H9 (cell line): Measurements from ENCODE around the gene NKPD1. TPM values are rescaled to one million over a fixed set of nuclear protein-coding genes. Genes with fewer than 3 reads are reported as not detected.

ENCODE experiments used
- DNase-seq: peaks from one replicate; pipeline ENCODE4 v3.0.0-alpha.2; 2017
- H2AFZ ChIP-seq: one replicate; pipeline ENCODE4 v1.6.1; 2013; ENCODE audit warnings: mild to moderate bottlenecking, low read length, control low read depth, moderate library complexity
- H2AK5ac ChIP-seq: 2 replicates; pipeline ENCODE4 v1.6.1; 2013; ENCODE audit warnings: low read length, control low read depth, mixed read lengths; ENCODE audit not compliant: insufficient read length
- H2BK120ac ChIP-seq: one replicate; pipeline ENCODE4 v1.6.1; 2013; ENCODE audit warnings: low read depth, mild to moderate bottlenecking, low read length, control low read depth, inconsistent platforms; ENCODE audit not compliant: poor library complexity, severe bottlenecking
- H2BK12ac ChIP-seq: 2 replicates; pipeline ENCODE4 v1.6.1; 2013; ENCODE audit warnings: low read length, control low read depth, mixed read lengths, low read depth; ENCODE audit not compliant: insufficient read length
- H2BK15ac ChIP-seq: 2 replicates; pipeline ENCODE4 v1.6.1; 2013; ENCODE audit warnings: low read depth, low read length, control low read depth
- H2BK20ac ChIP-seq: one replicate; pipeline ENCODE4 v1.6.1; 2013; ENCODE audit warnings: low read depth, mild to moderate bottlenecking, low read length, control low read depth, inconsistent platforms; ENCODE audit not compliant: poor library complexity, severe bottlenecking
- H2BK5ac ChIP-seq: 2 replicates; pipeline ENCODE4 v1.6.1; 2013; ENCODE audit warnings: low read length, control low read depth, mixed read lengths; ENCODE audit not compliant: insufficient read length
- H3K14ac ChIP-seq: 2 replicates; pipeline ENCODE4 v1.6.1; 2013; ENCODE audit warnings: low read length, control low read depth; ENCODE audit not compliant: insufficient read depth
- H3K18ac ChIP-seq: 2 replicates; pipeline ENCODE4 v1.6.1; 2013; ENCODE audit warnings: low read depth, mild to moderate bottlenecking, mixed read lengths, low read length, control low read depth; ENCODE audit not compliant: insufficient read length
- H3K23ac ChIP-seq: 2 replicates; pipeline ENCODE4 v1.6.1; 2013; ENCODE audit warnings: low read length, control low read depth, mixed read lengths, low read depth; ENCODE audit not compliant: insufficient read length
- H3K23me2 ChIP-seq: 2 replicates; pipeline ENCODE4 v1.6.1; 2013; ENCODE audit warnings: low read depth, mild to moderate bottlenecking, mixed read lengths, low read length, control low read depth; ENCODE audit not compliant: insufficient read length, poor library complexity, severe bottlenecking
- H3K27ac ChIP-seq: 2 replicates; pipeline ENCODE4 v1.5.1; 2013; ENCODE audit warnings: low read length, control low read depth, mixed read lengths, low read depth; ENCODE audit not compliant: insufficient read length
- H3K27me3 ChIP-seq: 2 replicates; pipeline ENCODE4 v1.6.1; 2013; ENCODE audit warnings: low read length, control low read depth, inconsistent platforms; ENCODE audit not compliant: insufficient read depth
- H3K4ac ChIP-seq: 2 replicates; pipeline ENCODE4 v1.6.1; 2013; ENCODE audit warnings: low read depth, mild to moderate bottlenecking, control low read depth, inconsistent platforms, low read length, moderate library complexity
- H3K4me1 ChIP-seq: 2 replicates; pipeline ENCODE4 v1.6.1; 2013; ENCODE audit warnings: low read length, control low read depth, inconsistent platforms; ENCODE audit not compliant: insufficient read depth
- H3K4me2 ChIP-seq: 2 replicates; pipeline ENCODE4 v1.6.1; 2013; ENCODE audit warnings: low read length, control low read depth, mixed read lengths; ENCODE audit not compliant: insufficient read length, insufficient read depth
- H3K56ac ChIP-seq: 2 replicates; pipeline ENCODE4 v1.6.1; 2013; ENCODE audit warnings: low read depth, mild to moderate bottlenecking, mixed read lengths, low read length, control low read depth; ENCODE audit not compliant: insufficient read length
- H3K79me1 ChIP-seq: 2 replicates; pipeline ENCODE4 v1.6.1; 2013; ENCODE audit warnings: low read depth, mild to moderate bottlenecking, moderate library complexity, low read length, control low read depth, inconsistent platforms; ENCODE audit not compliant: insufficient read depth, poor library complexity, severe bottlenecking
- H3K79me2 ChIP-seq: 2 replicates; pipeline ENCODE4 v1.6.1; 2013; ENCODE audit warnings: low read length, control low read depth, inconsistent platforms; ENCODE audit not compliant: insufficient read depth
- H3K9ac ChIP-seq: 2 replicates; pipeline ENCODE4 v1.6.1; 2013; ENCODE audit warnings: low read length, control low read depth, mixed read lengths; ENCODE audit not compliant: insufficient read length; ENCODE audit errors: extremely low read depth
- H3K9me3 ChIP-seq: one replicate; pipeline ENCODE4 v1.6.1; 2013; ENCODE audit warnings: low read depth, low read length, inconsistent platforms; ENCODE audit not compliant: control insufficient read depth
- H3T11ph ChIP-seq: one replicate; pipeline ENCODE4 v1.6.1; 2013; ENCODE audit warnings: mild to moderate bottlenecking, low read length, control low read depth, inconsistent platforms
- H4K20me1 ChIP-seq: one replicate; pipeline ENCODE4 v1.6.1; 2013; ENCODE audit not compliant: control insufficient read depth, insufficient read length, insufficient read depth
- H4K5ac ChIP-seq: 2 replicates; pipeline ENCODE4 v1.6.1; 2013; ENCODE audit warnings: low read depth, mild to moderate bottlenecking, mixed read lengths, low read length, control low read depth; ENCODE audit not compliant: insufficient read length
- H4K8ac ChIP-seq: replicated peaks from 2 replicates; pipeline ENCODE4 v1.6.1; 2013; ENCODE audit warnings: low read length, control low read depth, mixed read lengths, low read depth; ENCODE audit not compliant: insufficient read length
- H4K91ac ChIP-seq: 2 replicates; pipeline ENCODE4 v1.6.1; 2013; ENCODE audit warnings: low read depth, mild to moderate bottlenecking, moderate library complexity, mixed read lengths, low read length, control low read depth; ENCODE audit not compliant: insufficient read length
- H3K27ac Mint-ChIP-seq, 3 experiments: 2 replicates in 2 of 3; 3 replicates in 1 of 3; pipeline ENCODE4 v1.8.0; 2020 to 2021; ENCODE audit warnings: mixed read lengths in 3 of 3, mild to moderate bottlenecking in 1 of 3, moderate library complexity in 1 of 3
- H3K27me3 Mint-ChIP-seq: 2 replicates; pipeline ENCODE4 v1.8.0; 2021; ENCODE audit warnings: low read depth, mild to moderate bottlenecking, moderate library complexity, mixed read lengths
- H3K36me3 Mint-ChIP-seq, 3 experiments: 2 replicates in 2 of 3; 3 replicates in 1 of 3; pipeline ENCODE4 v1.8.0; 2020 to 2021; ENCODE audit warnings: low read depth in 3 of 3, mixed read lengths in 3 of 3; ENCODE audit not compliant: insufficient read depth in 1 of 3
- H3K4me1 Mint-ChIP-seq, 2 experiments: 2 replicates each; pipeline ENCODE4 v1.8.0; 2020; ENCODE audit warnings: mixed read lengths in 2 of 2
- H3K4me3 Mint-ChIP-seq, 2 experiments: 2 replicates in 1 of 2; 3 replicates in 1 of 2; pipeline ENCODE4 v1.8.0; 2020 to 2021; ENCODE audit warnings: mild to moderate bottlenecking in 2 of 2, mixed read lengths in 2 of 2, moderate library complexity in 1 of 2
- H3K9me3 Mint-ChIP-seq, 2 experiments: 2 replicates in 1 of 2; 3 replicates in 1 of 2; pipeline ENCODE4 v1.8.0; 2020; ENCODE audit warnings: mild to moderate bottlenecking in 2 of 2, mixed read lengths in 2 of 2, moderate library complexity in 1 of 2
- WGBS: extraction: QIAGEN DNeasy Blood & Tissue Kit; methylation state at CpG from one replicate; pipeline ENCODE4 v1.1.7; 2013; ENCODE audit warnings: missing lambda C conversion rate, low lambda C conversion rate, mixed read lengths; ENCODE audit not compliant: insufficient read length; ENCODE audit errors: extremely low coverage; 5-methylcytosine and 5-hydroxymethylcytosine counted together
- total RNA-seq: library from RNA; stranded (reverse); gene quantifications from 2 replicates; pipeline ENCODE4 v1.2.1, GENCODE V29; 2021
- TF ChIP-seq, protein P1 (sequence below): fragments of 200-600 bp; sonication (generic); conservative IDR thresholded peaks from 3 replicates; pipeline ENCODE4 v1.8.0; 2021; ENCODE audit warnings: antibody characterized with exemption, mild to moderate bottlenecking

The NKPD1 gene
- total RNA-seq, 1 experiment from 2014 or later = 0.17 TPM

GRCh38 chr19:45184115-45184514 is 23.3 kb upstream of the NKPD1 start:
- H3K4me1 Mint-ChIP-seq = peaks cover 2 to 13% of the 10 kb centered on the region in 2 experiments; a peak in 2 of 4 replicates
- Histone ChIP-seq H3K79me1 (no peaks in the 10 kb centered on the region), H2BK5ac (no peak overlapping the region), H3K4me1 (no peaks in the 10 kb centered on the region), H3K18ac (no peak overlapping the region), H3K9ac (no peak overlapping the region), H3K27ac (no peak overlapping the region), H4K91ac (no peak overlapping the region), H3K27me3 (no peaks in the 10 kb centered on the region), H3T11ph (no peak overlapping the region), H2BK20ac (no peak overlapping the region), H3K14ac (no peak overlapping the region), H3K56ac (no peak overlapping the region), H2BK15ac (no peak overlapping the region), H4K20me1 (no peaks in the 10 kb centered on the region), H3K23ac (no peak overlapping the region), H3K23me2 (peaks cover 6% of the 10 kb centered on the region), H2BK120ac (no peak overlapping the region), H3K9me3 (no peaks in the 10 kb centered on the region), H2AK5ac (no peak overlapping the region), H2BK12ac (no peak overlapping the region), H3K4me2 (no peak overlapping the region), H2AFZ (no peak overlapping the region), H4K8ac (no peak overlapping the region), H4K5ac (no peak overlapping the region), H3K4ac (no peak overlapping the region), H3K79me2 (no peaks in the 10 kb centered on the region)
- TF ChIP-seq, protein P1, sequence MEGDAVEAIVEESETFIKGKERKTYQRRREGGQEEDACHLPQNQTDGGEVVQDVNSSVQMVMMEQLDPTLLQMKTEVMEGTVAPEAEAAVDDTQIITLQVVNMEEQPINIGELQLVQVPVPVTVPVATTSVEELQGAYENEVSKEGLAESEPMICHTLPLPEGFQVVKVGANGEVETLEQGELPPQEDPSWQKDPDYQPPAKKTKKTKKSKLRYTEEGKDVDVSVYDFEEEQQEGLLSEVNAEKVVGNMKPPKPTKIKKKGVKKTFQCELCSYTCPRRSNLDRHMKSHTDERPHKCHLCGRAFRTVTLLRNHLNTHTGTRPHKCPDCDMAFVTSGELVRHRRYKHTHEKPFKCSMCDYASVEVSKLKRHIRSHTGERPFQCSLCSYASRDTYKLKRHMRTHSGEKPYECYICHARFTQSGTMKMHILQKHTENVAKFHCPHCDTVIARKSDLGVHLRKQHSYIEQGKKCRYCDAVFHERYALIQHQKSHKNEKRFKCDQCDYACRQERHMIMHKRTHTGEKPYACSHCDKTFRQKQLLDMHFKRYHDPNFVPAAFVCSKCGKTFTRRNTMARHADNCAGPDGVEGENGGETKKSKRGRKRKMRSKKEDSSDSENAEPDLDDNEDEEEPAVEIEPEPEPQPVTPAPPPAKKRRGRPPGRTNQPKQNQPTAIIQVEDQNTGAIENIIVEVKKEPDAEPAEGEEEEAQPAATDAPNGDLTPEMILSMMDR = no peak
- peaks cover 15% of the 10 kb centered on the region for H3K27me3 Mint-ChIP-seq
- no peak for DNase-seq
- H3K4me3 Mint-ChIP-seq = no peak overlapping the region
- peaks cover 0 to 4% (median 2%) of the 10 kb centered on the region in 3 experiments; a peak in 2 of 7 replicates for H3K36me3 Mint-ChIP-seq
- H3K9me3 Mint-ChIP-seq = no peaks in the 10 kb centered on the region
- H3K27ac Mint-ChIP-seq = no peak overlapping the region
- no CpG with 5 or more reads among the region's 5 CpGs for WGBS
